ENCODE results near the gene SLC8A2. TPM values are rescaled to one million over a fixed set of nuclear protein-coding genes. Genes with fewer than 3 reads are reported as not detected.

The SLC8A2 gene
- total and polyA plus RNA-seq, 2 experiments from 2014 or later = 0.86 to 10.0 TPM

DNA sequence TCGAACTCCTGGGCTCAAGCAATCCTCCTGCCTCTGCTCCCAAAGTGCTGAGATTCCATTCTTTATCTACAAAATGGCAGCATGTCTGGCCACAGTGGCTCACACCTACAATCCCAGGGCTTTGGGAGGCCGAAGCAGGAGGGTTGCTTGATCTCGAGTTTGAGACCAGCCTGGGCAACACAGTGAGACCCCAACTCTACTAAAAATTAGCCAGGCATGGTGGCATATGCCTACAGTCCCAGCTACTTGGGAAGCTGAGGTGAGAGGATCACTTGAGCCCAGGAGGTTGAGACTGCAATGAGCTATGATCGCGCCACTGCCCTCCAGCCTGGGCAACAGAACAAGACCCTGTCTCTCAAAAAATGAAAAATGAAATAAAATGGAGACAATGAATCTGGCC, 37.0 kb upstream of the SLC8A2 start:
- H3K79me2 ChIP-seq (replicated peaks; ENCODE audit: insufficient read depth) = peaks cover 70% of the 10 kb centered on the region
- no peaks in the 10 kb centered on the region for H3K36me3 ChIP-seq (ENCODE audit: insufficient read depth)
- no peak overlapping the region for H2AFZ ChIP-seq
- H3K36me3 Mint-ChIP-seq (ENCODE audit: low read depth) = no peaks in the 10 kb centered on the region
- peaks cover 12% of the 10 kb centered on the region for H3K27me3 Mint-ChIP-seq (ENCODE audit: insufficient read depth, low read depth, poor library complexity)
- no peak overlapping the region for H3K27ac ChIP-seq (ENCODE audit: low read depth)
- DNase-seq (ENCODE audit: low spot score) = no peak
- H3K4me2 ChIP-seq = no peak overlapping the region
- ATAC-seq = no peak
- no peaks in the 10 kb centered on the region for H3K27me3 ChIP-seq (ENCODE audit: insufficient read depth)
- H3K4me3 ChIP-seq = no peak overlapping the region
- no peaks in the 10 kb centered on the region; the same call in 2 of the 3 replicates for H3K9me3 Mint-ChIP-seq
- H3K4me3 Mint-ChIP-seq = no peak overlapping the region
- no peak overlapping the region for H3K27ac Mint-ChIP-seq
- no peaks in the 10 kb centered on the region for H3F3A ChIP-seq (replicated peaks; ENCODE audit: low read depth)
- no peaks in the 10 kb centered on the region; the same call in 1 of the 2 replicates for H3K4me1 ChIP-seq (ENCODE audit: insufficient read depth)
- H4K20me1 ChIP-seq (replicated peaks; ENCODE audit: insufficient read depth) = peaks cover 12% of the 10 kb centered on the region
- no peak for TF ChIP-seq CTCF (conservative IDR thresholded peaks at IDR 0.05; ENCODE audit: low read depth in 2 of 2)
- no peak for TF ChIP-seq STAT1 (IDR thresholded peaks at IDR 0.05; ENCODE audit: unreplicated experiment)
- TF ChIP-seq, protein P1, sequence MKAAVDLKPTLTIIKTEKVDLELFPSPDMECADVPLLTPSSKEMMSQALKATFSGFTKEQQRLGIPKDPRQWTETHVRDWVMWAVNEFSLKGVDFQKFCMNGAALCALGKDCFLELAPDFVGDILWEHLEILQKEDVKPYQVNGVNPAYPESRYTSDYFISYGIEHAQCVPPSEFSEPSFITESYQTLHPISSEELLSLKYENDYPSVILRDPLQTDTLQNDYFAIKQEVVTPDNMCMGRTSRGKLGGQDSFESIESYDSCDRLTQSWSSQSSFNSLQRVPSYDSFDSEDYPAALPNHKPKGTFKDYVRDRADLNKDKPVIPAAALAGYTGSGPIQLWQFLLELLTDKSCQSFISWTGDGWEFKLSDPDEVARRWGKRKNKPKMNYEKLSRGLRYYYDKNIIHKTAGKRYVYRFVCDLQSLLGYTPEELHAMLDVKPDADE (IDR thresholded peaks at IDR 0.05) = no peak
- no peak for TF ChIP-seq NANOG (IDR thresholded peaks at IDR 0.05; ENCODE audit: borderline replicate concordance)
- no peak for TF ChIP-seq EZH2phosphoT487 (IDR thresholded peaks at IDR 0.05; ENCODE audit: unreplicated experiment)
- TF ChIP-seq ZNF331 (CRISPR knock-in tag; IDR thresholded peaks at IDR 0.05; ENCODE audit: low read depth) = no peak
- TF ChIP-seq ZNF114 (CRISPR knock-in tag; IDR thresholded peaks at IDR 0.05) = no peak
- TF ChIP-seq CREB1 (CRISPR knock-in tag; IDR thresholded peaks at IDR 0.05; ENCODE audit: low read depth) = no peak
- no peak for TF ChIP-seq JUNB (IDR thresholded peaks at IDR 0.05; ENCODE audit: unreplicated experiment)
- no peak for TF ChIP-seq EZH2 (IDR thresholded peaks at IDR 0.05; ENCODE audit: low read depth, unreplicated experiment)
- TF ChIP-seq POLR2AphosphoS5 (IDR thresholded peaks at IDR 0.05; ENCODE audit: low read depth) = no peak
- no peak for TF ChIP-seq REST (IDR thresholded peaks at IDR 0.05; ENCODE audit: unreplicated experiment)
- TF ChIP-seq, protein P2, sequence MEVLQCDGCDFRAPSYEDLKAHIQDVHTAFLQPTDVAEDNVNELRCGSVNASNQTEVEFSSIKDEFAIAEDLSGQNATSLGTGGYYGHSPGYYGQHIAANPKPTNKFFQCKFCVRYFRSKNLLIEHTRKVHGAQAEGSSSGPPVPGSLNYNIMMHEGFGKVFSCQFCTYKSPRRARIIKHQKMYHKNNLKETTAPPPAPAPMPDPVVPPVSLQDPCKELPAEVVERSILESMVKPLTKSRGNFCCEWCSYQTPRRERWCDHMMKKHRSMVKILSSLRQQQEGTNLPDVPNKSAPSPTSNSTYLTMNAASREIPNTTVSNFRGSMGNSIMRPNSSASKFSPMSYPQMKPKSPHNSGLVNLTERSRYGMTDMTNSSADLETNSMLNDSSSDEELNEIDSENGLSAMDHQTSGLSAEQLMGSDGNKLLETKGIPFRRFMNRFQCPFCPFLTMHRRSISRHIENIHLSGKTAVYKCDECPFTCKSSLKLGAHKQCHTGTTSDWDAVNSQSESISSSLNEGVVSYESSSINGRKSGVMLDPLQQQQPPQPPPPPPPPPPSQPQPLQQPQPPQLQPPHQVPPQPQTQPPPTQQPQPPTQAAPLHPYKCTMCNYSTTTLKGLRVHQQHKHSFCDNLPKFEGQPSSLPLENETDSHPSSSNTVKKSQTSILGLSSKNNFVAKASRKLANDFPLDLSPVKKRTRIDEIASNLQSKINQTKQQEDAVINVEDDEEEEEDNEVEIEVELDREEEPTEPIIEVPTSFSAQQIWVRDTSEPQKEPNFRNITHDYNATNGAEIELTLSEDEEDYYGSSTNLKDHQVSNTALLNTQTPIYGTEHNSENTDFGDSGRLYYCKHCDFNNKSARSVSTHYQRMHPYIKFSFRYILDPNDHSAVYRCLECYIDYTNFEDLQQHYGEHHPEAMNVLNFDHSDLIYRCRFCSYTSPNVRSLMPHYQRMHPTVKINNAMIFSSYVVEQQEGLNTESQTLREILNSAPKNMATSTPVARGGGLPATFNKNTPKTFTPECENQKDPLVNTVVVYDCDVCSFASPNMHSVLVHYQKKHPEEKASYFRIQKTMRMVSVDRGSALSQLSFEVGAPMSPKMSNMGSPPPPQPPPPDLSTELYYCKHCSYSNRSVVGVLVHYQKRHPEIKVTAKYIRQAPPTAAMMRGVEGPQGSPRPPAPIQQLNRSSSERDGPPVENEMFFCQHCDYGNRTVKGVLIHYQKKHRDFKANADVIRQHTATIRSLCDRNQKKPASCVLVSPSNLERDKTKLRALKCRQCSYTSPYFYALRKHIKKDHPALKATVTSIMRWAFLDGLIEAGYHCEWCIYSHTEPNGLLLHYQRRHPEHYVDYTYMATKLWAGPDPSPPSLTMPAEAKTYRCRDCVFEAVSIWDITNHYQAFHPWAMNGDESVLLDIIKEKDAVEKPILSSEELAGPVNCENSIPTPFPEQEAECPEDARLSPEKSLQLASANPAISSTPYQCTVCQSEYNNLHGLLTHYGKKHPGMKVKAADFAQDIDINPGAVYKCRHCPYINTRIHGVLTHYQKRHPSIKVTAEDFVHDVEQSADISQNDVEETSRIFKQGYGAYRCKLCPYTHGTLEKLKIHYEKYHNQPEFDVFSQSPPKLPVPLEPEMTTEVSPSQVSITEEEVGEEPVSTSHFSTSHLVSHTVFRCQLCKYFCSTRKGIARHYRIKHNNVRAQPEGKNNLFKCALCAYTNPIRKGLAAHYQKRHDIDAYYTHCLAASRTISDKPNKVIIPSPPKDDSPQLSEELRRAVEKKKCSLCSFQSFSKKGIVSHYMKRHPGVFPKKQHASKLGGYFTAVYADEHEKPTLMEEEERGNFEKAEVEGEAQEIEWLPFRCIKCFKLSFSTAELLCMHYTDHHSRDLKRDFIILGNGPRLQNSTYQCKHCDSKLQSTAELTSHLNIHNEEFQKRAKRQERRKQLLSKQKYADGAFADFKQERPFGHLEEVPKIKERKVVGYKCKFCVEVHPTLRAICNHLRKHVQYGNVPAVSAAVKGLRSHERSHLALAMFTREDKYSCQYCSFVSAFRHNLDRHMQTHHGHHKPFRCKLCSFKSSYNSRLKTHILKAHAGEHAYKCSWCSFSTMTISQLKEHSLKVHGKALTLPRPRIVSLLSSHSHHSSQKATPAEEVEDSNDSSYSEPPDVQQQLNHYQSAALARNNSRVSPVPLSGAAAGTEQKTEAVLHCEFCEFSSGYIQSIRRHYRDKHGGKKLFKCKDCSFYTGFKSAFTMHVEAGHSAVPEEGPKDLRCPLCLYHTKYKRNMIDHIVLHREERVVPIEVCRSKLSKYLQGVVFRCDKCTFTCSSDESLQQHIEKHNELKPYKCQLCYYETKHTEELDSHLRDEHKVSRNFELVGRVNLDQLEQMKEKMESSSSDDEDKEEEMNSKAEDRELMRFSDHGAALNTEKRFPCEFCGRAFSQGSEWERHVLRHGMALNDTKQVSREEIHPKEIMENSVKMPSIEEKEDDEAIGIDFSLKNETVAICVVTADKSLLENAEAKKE (CRISPR knock-in tag; IDR thresholded peaks at IDR 0.05) = no peak
- H3K4me1 Mint-ChIP-seq = peaks cover 13% of the 10 kb centered on the region
- H3K9me2 ChIP-seq (ENCODE audit: insufficient read depth) = no peaks in the 10 kb centered on the region
